Measurements from ENCODE around the gene MASP1. TPM values are rescaled to one million over a fixed set of nuclear protein-coding genes. Genes with fewer than 3 reads are reported as not detected.

The MASP1 gene
- total and polyA plus RNA-seq, 2 of the 4 experiments (the other 2 are of a cell fraction): 13.1 to 16.2 TPM

DNA sequence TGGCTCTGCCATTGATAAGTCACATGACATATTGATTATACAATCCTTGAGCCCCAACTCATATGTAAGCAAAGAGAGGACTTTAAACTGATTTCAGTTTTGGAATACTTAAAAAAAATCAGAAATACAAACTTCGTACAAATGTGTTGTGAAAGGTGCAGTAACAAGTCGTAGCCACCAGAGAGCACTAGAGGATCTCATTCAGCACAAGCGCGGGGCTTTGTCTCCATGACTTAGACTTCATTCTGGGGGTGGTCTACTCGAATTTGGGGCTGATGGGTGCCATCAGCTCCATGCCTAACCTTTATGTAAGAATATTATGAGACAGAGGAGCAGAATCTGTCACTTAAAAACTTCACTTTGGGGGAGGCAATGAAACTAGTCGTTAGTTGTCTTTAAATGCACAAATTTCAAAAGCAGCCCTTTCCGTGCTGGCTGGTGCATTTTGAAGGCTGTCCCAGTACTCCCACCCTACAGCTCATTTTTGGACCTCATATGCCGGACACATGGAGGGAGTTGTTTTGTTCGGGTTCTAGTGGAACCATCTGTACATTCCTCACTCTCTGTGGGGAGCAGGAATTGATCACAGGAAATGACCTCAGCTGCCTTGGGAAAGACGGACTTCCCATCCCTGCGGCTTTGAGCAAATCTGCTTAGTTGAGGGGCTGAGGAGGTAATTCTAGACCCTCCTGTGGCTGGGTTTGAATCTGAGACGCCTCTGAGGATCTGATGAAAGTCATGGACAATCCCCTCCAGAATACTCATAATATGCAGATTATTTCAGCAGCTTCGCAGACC, 27.5 kb upstream of the MASP1 start:
- Histone ChIP-seq H3K27me3 (ENCODE audit: control insufficient read depth, insufficient read depth, low read length) (peaks cover 10% of the 10 kb centered on the region), H2BK5ac (ENCODE audit: low read depth, low read length, poor library complexity, severe bottlenecking) (no peak overlapping the region), H2AFZ (replicated peaks; ENCODE audit: low read length, poor library complexity) (peak overlapping the region; percentile 85), H3K14ac (replicated peaks; ENCODE audit: low read depth, low read length) (peak overlapping the region; percentile 30; the same call in 1 of the 2 replicates), H2AK5ac (ENCODE audit: low read depth, low read length) (no peak overlapping the region), H4K8ac (ENCODE audit: low read depth in 2 of 2, low read length in 2 of 2) (peak overlapping the region; percentile 34 to 76; a peak in 2 of 4 replicates), H3K4me3 (ENCODE audit: insufficient read depth, low read depth, low read length) (peak overlapping the region; percentile 4; the same call in 1 of the 2 replicates), H3K4ac (ENCODE audit: low read depth, low read length) (peak overlapping the region; percentile 34; the same call in 1 of the 2 replicates), H3K79me1 (ENCODE audit: low read depth in 1 of 2, low read length in 2 of 2) (no peaks in the 10 kb centered on the region), H2BK120ac (ENCODE audit: low read depth, low read length) (peak overlapping the region; percentile 77), H3K9me3 (ENCODE audit: control insufficient read depth, insufficient read depth, low read length) (no peaks in the 10 kb centered on the region), H3K18ac (ENCODE audit: low read depth, low read length) (peak overlapping the region; percentile 3; the same call in 1 of the 2 replicates), H3K4me2 (ENCODE audit: low read depth, low read length) (peak overlapping the region; percentile 62), H3K4me1 (ENCODE audit: control insufficient read depth, insufficient read depth, low read length) (peaks cover 2% of the 10 kb centered on the region; the same call in 1 of the 2 replicates), H4K5ac (ENCODE audit: low read depth, low read length) (no peak overlapping the region), H4K20me1 (ENCODE audit: insufficient read depth, low read length) (no peaks in the 10 kb centered on the region), H3K23ac (ENCODE audit: low read depth, low read length) (peak overlapping the region; percentile 14; the same call in 1 of the 2 replicates), H3K9me1 (ENCODE audit: insufficient read depth, low read length) (no peaks in the 10 kb centered on the region), H4K91ac (ENCODE audit: insufficient read depth, low read depth, low read length) (peak overlapping the region; percentile 43; the same call in 1 of the 2 replicates), H3K9ac (ENCODE audit: low read depth, low read length) (peak overlapping the region; percentile 4; the same call in 1 of the 2 replicates), H2BK20ac (ENCODE audit: low read depth, low read length) (peak overlapping the region; percentile 73), H2BK15ac (ENCODE audit: low read depth, low read length) (peak overlapping the region; percentile 12; the same call in 2 of the 3 replicates), H3K36me3 (ENCODE audit: control insufficient read depth, insufficient read depth, low read length) (no peaks in the 10 kb centered on the region), H2AK9ac (replicated peaks; ENCODE audit: low read depth, low read length, poor library complexity) (no peak overlapping the region), H3K56ac (ENCODE audit: extremely low read depth, insufficient read depth, low read length) (peak overlapping the region; percentile 28; the same call in 1 of the 2 replicates), H3K27ac (ENCODE audit: insufficient read depth, low read length) (no peak overlapping the region)
- BruUV-seq (replicated peaks): no TSS peak
- 100% methylated on average over 1 of the region's 13 CpGs; no CpG with 5 or more reads in 1 of the 2 experiments for WGBS, 2 experiments (ENCODE audit: extremely low coverage in 2 of 2, insufficient read length in 1 of 2)
- in situ Hi-C loops (cut with MboI; ENCODE audit: low sequenced_read_pairs) (loop anchor here (5.0 kb wide), 2 partner anchors 102 to 358 kb away; no protein-coding TSS in a partner anchor), dilution Hi-C loops (cut with HindIII; ENCODE audit: low sequenced_read_pairs, unreplicated experiment) (loop anchor here (25.0 kb wide), 1 partner anchor 368 kb away; no protein-coding TSS in a partner anchor), intact Hi-C loops (cut with micrococcal nuclease) (loop anchor here (1.0 to 10.0 kb wide), 7 partner anchors 94 to 474 kb away; partner anchors contain the start of gene ADIPOQ)
- ATAC-seq (ENCODE audit: low read depth): peak; percentile 77
- POLR2A ChIA-PET (ENCODE audit: unreplicated experiment): interaction anchor here (0.5 to 1.2 kb wide), 2 partner anchors 182 to 360 kb away, joined by 5 read pairs; no protein-coding TSS in a partner anchor
- peak; percentile 93 for TF ChIP-seq SMC3 (IDR thresholded peaks at IDR 0.05; ENCODE audit: low read depth, low read length)
- peak; percentile 86 for TF ChIP-seq RAD21 (IDR thresholded peaks at IDR 0.05; ENCODE audit: low read length)
- TF ChIP-seq, protein P1, sequence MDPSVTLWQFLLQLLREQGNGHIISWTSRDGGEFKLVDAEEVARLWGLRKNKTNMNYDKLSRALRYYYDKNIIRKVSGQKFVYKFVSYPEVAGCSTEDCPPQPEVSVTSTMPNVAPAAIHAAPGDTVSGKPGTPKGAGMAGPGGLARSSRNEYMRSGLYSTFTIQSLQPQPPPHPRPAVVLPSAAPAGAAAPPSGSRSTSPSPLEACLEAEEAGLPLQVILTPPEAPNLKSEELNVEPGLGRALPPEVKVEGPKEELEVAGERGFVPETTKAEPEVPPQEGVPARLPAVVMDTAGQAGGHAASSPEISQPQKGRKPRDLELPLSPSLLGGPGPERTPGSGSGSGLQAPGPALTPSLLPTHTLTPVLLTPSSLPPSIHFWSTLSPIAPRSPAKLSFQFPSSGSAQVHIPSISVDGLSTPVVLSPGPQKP (IDR thresholded peaks at IDR 0.05; ENCODE audit: borderline replicate concordance, low read depth, low read length): no peak
- TF ChIP-seq, protein P2, sequence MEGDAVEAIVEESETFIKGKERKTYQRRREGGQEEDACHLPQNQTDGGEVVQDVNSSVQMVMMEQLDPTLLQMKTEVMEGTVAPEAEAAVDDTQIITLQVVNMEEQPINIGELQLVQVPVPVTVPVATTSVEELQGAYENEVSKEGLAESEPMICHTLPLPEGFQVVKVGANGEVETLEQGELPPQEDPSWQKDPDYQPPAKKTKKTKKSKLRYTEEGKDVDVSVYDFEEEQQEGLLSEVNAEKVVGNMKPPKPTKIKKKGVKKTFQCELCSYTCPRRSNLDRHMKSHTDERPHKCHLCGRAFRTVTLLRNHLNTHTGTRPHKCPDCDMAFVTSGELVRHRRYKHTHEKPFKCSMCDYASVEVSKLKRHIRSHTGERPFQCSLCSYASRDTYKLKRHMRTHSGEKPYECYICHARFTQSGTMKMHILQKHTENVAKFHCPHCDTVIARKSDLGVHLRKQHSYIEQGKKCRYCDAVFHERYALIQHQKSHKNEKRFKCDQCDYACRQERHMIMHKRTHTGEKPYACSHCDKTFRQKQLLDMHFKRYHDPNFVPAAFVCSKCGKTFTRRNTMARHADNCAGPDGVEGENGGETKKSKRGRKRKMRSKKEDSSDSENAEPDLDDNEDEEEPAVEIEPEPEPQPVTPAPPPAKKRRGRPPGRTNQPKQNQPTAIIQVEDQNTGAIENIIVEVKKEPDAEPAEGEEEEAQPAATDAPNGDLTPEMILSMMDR (conservative IDR thresholded peaks at IDR 0.05; ENCODE audit: low read depth, low read length): peak; percentile 88
- CTCF ChIA-PET: interaction anchor here (0.5 to 8.6 kb wide), 47 partner anchors 8 to 396 kb away, joined by 3 to 168 read pairs (median 4); partner anchors contain the start of genes RPL39L and RTP4
- peak; percentile 73 for DNase-seq

All from IMR-90 (cell line).